GM06990 (cell line): ENCODE data around the gene MACC1.
"Not testable (repeated sequence)": the region's sequence is repeated elsewhere in the genome, so short reads cannot be mapped to it uniquely, and the experiment has no call there.

Experiments used
- DNase-seq: peaks from one replicate; pipeline ENCODE4 v3.0.0-alpha.2; 2011; ENCODE audit not compliant: insufficient read length; ENCODE audit errors: extremely low read depth
- H3K27me3 ChIP-seq: replicated peaks from 2 replicates; pipeline ENCODE4 v1.6.0; 2011; ENCODE audit warnings: low read length; ENCODE audit not compliant: control insufficient read depth, insufficient read depth
- H3K36me3 ChIP-seq: 2 replicates; pipeline ENCODE4 v1.5.1; 2011; ENCODE audit warnings: low read length; ENCODE audit not compliant: control insufficient read depth, insufficient read depth
- H3K4me3 ChIP-seq: replicated peaks from 2 replicates; pipeline ENCODE4 v1.5.1; 2011; ENCODE audit warnings: low read depth, mild to moderate bottlenecking, control low read depth, low read length
- CTCF ChIP-seq: IDR thresholded peaks from 2 replicates; pipeline ENCODE4 v1.5.1; 2011; ENCODE audit warnings: low read length, control low read depth, mild to moderate bottlenecking, inconsistent platforms; ENCODE audit not compliant: insufficient read depth, poor library complexity, severe bottlenecking

Gene MACC1

DNA sequence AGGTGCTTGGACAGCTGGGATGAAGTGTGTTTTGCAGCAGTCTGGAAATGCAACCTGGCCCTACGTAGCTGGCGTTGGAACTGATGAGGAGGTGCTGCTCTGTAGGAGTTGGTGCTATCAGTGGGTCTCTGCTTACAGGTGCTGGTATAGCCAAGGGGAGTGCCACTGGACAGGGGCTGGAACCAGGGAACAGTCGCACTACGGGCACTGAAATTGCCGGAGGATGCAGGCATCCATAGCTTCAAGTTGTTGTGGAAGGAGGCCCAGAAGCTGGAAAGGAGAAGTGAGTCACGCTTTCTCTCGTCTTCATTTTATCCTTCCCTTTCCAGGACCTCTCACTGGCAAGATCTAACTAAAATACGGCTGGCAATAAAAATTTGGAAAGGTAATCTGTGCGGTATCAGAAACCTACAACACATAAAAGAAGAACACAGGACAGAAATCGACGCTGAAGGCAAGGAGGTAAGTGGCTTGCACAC lies 25.8 kb downstream of the MACC1 start:
- no peak for TF ChIP-seq CTCF
- Histone ChIP-seq H3K4me3 (no peak overlapping the region), H3K36me3 (peaks cover 4% of the 10 kb centered on the region), H3K27me3 (no peaks in the 10 kb centered on the region)
- DNase-seq: no peak

DNA sequence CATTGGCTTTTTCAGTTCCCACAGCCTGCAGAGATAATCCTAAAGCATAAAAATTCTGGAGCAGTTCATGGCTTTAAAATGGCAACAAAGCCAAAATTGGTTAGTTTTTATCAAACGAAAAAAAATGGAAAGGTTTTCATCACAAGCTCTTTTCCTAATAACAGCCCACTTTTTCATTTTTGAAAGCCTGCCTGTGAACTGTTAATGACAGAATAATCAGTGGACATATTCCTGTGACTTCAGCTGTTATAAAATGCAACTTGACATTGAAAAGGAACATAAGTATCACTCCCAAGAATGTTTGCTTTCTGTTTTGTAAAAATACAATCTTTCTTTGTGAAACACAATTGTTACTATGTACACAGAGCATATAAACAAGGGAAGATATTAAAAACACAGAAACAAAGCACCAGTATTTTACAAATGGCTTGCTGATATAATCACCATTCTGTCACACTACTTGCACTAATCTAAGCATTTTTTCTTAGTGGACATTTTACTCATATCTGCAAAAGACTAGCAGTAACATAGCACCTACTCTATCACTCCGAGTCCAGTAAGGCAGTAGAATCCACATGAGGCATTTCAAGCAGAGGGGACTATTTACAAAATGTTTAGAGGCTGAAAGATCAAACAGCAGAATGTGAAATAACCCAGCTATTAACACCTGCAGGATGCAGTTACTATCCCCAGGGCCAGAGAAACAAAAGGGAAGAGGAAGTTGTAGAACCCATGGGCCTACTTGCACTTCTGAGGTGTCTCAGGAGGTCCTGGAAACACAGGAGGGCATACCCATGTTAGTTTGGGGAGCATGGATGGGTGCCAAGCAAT lies 26.4 kb downstream of the MACC1 start:
- Histone ChIP-seq H3K27me3 (no peaks in the 10 kb centered on the region), H3K4me3 (no peak overlapping the region), H3K36me3 (peaks cover 4% of the 10 kb centered on the region)
- no peak for TF ChIP-seq CTCF
- DNase-seq: no peak

GRCh38 chr7:20189852-20190251 lies 27.3 kb downstream of the MACC1 start:
- Histone ChIP-seq H3K27me3 (no peaks in the 10 kb centered on the region), H3K4me3 (no peak overlapping the region), H3K36me3 (peaks cover 4% of the 10 kb centered on the region)
- TF ChIP-seq CTCF: no peak
- DNase-seq: no peak

GRCh38 chr7:20188567-20188966 lies 28.6 kb downstream of the MACC1 start:
- H3K4me3 ChIP-seq: no peak overlapping the region
- H3K36me3 ChIP-seq: peaks cover 4% of the 10 kb centered on the region
- no peaks in the 10 kb centered on the region for H3K27me3 ChIP-seq
- DNase-seq: no peak
- TF ChIP-seq CTCF: no peak

GRCh38 chr7:20187850-20188249 lies 29.3 kb downstream of the MACC1 start:
- H3K4me3 ChIP-seq: not testable (repeated sequence)

GRCh38 chr7:20185988-20186387 lies 31.2 kb downstream of the MACC1 start:
- H3K4me3 ChIP-seq: no peak overlapping the region
- no peaks in the 10 kb centered on the region for H3K27me3 ChIP-seq
- TF ChIP-seq CTCF: no peak
- no peak for DNase-seq
- H3K36me3 ChIP-seq: no peaks in the 10 kb centered on the region; the same call in 1 of the 2 replicates

More at GRCh38 chr7:20187850-20188249, 29.3 kb downstream of the MACC1 start:
- DNase-seq, H3K36me3 ChIP-seq, H3K27me3 ChIP-seq: not testable (repeated sequence)
